Middle frontal gyrus (tissue), 1 donor: ENCODE data around the gene HRH3.

ENCODE experiments used
- DNase-seq: peaks from one replicate; pipeline ENCODE4 v3.0.0-alpha.2; 2015; ENCODE audit warnings: low spot score; ENCODE audit errors: extremely low spot score

The HRH3 gene

DNA sequence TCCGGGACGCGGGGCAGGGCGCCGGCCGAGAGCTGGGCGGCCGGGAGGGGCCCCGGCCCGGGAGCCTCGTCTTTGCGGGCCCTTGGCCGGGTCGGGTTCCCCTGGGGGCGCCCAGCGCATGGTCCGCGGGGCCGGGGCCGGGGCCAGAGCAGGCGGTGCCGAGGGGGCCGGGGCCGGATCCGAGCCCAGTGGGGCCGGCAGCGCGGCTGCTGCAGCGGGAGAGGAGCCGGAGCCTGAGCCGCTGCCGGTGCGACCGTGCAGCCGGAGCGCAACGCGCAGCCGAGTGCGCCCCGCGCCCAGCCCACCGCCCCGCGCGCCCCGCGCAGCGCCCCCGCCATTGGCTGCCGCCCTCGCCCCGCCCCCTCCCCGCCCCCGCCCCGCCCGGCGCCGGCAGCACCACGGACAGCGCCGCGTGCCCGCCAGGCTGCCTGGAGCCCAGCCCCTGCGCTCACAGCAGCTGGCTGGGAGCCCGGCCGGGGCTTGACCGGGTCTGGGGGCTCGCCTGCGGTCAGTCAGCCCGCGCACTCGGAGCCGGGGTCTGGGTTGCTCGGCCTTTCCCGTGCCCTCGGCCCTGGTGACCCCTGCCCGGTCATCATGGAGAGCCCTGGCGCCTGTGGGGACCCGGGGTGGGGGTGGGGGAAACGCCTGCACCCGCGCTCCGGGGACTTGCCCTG lies at the start of gene HRH3:
HRH3 (minus strand) TSS at position 287 of the 674 bp plus-strand sequence. CDS start 308 bp downstream, outside the sequence.
- DNase-seq = no peak

DNA sequence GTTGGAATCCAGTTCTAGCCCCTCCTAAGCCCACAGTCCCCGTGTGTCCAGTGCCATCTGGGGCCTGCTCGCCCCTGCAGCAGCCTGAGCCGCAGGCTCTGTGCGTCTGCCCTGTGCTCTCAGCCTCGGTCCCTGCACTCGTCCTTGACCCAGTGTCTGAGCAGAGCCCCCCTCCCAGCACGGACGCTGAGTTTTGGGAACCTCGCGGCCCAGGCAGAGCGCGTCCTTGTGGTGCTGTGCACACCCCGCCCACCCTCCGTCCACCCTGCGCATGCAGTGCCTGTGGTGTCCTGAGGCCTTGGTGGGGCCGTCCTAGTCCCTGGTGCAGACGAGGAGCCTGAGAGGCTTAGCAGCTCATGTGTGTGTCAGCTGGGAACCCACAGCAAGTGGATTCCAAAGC lies 49.8 kb upstream of the HRH3 start:
- no peak for DNase-seq

DNA sequence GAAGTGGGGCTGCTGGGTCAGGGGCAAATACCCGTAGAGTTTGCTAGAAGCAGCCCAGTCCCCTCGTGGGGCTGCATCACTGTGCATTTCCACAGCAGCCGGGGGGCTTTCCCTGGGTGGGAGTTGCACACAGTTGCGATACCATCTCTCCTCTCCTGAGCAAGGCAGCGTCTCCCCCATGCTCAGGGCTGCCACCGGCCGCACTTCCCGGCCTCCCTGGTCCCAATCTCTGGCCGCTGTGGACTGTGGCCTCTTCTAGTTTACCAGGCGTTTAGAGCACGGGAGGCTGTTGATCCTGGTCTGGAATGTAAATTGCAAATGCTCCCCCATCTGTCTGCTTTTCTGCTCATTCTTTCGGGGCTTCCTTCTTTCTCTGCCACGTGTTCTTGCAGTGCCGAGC lies 49.3 kb upstream of the HRH3 start:
- DNase-seq = no peak

DNA sequence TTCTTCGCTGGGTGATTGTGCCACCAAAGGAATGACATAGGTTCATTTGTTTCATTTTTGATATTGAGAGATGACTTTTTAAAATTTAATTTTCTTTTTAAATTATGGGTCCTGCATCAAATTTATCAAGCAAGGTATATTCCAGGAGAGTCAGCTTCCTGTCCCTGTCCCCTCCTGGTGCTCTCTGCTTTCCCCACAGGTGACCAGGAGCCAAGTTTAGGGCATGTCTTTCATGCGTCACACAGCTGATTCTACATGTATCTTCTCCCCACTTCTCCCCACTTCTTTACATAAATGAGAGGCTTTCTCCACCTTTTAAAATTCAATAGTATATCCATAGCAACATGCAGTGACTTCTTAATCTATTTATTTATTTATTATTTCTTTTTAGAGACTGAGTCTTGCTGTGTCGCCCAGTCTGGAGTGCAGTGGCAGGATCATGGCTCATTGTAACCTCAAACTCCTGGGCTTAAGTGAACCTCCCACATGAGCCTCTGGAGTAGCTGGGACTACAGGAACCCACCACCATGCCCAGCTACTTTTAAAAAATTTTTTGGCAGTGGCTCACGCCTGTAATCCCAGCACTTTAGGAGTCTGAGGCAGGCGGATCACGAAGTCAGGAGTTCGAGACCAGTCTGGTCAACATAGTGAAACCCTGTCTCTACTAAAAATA lies 48.3 kb upstream of the HRH3 start:
- DNase-seq = no peak

DNA sequence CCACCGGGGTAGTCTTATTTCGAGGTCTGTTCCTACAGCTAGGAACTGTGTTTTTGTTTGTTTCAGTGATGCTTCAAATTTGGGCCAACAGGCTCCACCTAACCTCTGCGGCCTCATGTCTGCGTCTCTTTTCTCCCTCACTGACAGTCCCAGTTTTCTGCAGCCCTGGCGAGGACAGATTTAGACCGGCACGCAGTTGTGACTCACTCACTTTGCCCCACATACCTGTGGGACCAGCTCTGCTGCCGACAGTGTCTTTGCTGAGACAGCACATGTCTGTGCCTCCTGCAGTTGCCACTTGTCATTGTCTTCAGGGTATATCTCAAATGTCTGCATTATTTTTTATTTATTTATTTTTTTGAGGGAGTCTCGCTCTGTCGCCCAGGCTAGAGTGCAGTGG lies 47.5 kb upstream of the HRH3 start:
- no peak for DNase-seq

DNA sequence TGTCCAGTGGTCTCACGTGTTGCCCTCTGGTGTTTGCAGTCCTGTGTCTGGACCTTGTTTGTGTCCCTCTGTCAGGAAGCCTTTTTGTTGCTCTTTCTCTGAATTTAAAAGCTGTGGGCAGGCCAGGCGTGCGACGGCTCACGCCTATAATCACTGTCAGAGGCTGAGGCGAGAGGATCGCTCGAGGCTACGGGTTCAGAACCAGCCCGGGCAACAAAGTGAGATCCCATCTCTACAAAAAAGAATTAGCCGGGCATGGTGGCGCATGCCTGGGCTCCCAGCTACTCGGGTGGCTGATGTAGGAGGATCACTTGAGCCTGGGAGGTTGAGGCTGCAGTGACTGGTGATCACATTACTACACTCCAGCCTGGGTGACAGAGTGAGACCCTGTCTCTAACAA lies 46.8 kb upstream of the HRH3 start:
- DNase-seq = no peak

DNA sequence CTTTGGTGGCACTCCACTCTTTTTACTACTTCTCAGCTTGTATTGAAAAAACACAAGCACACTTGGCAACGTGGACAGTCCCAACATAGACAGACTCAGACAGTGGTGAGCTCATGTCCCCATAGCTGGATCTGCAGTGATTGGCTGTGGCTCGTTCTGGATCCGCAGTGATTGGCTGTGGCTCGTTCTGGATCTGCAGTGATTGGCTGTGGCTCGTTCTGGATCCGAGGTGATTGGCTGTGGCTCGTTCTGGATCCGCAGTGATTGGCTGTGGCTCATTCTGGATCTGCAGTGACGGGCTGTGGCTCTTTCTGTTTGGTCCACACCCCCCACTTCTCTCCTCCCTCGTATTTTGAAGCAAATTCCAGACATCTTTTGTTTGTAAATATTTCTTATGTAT lies 46.3 kb upstream of the HRH3 start:
- DNase-seq = no peak

DNA sequence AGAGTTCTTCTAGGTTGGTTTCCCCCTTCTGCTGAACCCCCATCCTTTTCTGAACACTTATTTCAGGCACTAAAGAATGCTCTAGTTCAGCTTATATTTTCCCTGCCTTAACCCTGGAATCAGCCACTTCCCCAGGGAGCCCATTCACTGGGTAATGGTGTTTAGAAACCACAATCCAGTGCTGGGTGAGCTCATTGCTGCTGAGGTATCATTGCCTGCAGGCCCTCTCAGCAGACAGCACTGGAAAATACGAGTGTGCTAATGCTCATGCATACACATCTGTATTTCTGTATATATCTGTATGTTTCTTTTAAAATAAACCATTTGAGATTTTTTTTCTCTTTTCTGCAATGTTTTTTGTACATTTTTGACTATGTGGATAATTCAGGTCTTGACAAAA lies 45.3 kb upstream of the HRH3 start:
- DNase-seq = no peak

DNA sequence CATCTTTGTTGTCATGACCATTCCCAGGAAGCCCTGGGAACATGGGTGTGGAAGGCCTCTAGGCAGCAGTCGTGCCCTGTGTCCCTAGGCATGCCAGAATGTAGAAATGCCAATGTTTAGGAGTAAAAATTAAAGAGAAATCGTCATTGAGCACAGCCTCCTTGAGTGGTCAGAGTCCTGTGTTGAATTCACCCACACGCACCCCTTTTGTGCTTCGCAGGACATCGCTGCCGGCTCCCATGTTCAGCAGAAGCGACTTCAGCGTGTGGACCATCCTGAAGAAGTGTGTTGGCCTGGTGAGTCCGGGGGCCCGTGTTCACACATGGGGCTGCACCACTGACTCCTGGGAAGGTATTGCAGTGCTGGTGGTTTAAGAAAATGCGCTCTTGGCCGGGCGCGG lies 43.3 kb upstream of the HRH3 start:
- no peak for DNase-seq

DNA sequence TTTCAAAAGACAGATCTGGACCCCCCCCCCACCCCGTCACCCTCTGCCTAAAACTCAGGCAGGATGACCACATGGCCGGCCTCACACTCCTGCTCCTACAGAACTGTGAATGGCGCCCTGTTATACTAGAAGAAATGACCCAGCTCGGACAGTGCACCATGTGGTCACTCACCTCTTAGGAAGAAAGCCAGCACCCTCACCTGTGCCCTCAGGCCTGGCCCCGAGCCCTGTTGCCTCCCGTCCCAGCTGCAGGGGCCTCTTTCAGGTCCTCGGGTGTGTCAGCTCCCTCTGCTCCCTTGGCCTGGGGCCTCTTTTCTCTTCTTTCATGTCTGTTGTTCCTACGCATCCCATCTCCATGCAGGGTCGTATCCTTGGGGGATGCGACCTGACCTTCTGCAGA lies 42.0 kb upstream of the HRH3 start:
- no peak for DNase-seq

DNA sequence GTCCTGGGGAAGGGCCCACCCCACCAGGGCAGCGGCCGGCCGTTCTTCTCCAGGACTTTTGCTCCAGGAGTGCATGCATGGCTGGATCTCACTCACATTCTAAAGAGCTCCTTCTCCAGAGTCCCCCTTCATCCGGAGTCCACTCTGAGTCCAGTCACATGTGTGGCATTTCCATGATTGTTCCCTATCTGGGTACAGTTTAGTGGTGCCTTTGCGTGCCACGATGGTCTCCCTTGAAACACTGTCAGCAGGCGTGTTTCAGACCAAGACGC lies 39.2 kb upstream of the HRH3 start:
- DNase-seq = no peak

DNA sequence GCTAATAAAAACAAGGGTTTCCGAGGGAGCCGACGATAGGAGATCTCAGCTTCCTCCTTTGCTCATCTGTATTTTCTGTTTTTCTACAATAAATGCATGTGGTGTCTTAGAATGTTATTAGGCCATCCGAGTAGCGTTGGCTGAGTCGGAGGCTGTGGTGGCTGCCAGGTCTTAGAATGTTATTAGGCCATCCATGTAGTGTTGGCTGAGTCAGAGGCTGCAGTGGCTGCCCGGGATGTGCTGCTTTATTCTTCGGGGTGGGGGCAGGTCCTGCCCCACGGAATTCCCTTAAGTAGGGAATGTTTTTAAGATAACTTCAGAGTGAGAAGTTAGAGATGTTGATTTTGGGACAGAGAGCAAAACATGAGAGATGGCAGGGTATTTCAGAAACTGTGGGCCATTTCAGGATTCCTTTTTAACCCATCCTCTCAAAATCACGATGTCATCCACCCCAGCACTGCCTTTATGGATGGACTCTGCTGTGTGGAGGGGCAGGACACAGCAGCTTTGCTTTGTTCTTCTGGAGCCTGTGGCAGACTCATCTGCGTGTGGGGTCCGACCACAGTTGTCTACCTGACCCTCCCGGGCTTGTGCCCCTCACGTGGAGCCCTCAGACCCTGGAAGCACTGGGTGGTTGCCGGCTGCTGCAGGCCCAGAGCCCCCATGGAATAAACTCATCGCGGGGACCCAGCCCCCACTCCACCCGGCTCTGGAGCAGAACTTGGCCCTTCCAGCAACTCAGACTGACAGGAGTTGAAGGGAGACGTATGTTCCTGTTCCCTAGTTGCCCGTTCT lies 38.6 kb upstream of the HRH3 start:
- no peak for DNase-seq

DNA sequence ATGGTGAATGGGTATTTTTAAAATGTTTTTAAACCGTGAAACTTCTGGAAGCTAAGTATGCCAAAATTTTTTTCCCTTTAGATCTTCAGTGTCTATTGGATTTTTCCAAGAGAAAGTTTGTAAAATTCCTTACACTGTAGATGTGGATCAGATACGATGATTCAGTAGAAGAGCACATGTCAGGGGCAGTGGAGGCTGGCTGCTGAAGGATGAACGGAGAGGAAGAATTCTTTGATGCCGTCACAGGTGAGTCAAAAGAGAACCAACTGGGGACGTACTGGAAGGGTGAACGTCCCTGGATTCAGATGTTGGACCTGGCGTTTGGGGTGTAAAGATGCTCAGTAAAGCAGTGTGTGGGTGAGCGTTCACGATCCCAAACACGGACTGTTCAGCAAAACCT lies 35.9 kb upstream of the HRH3 start:
- DNase-seq = no peak

DNA sequence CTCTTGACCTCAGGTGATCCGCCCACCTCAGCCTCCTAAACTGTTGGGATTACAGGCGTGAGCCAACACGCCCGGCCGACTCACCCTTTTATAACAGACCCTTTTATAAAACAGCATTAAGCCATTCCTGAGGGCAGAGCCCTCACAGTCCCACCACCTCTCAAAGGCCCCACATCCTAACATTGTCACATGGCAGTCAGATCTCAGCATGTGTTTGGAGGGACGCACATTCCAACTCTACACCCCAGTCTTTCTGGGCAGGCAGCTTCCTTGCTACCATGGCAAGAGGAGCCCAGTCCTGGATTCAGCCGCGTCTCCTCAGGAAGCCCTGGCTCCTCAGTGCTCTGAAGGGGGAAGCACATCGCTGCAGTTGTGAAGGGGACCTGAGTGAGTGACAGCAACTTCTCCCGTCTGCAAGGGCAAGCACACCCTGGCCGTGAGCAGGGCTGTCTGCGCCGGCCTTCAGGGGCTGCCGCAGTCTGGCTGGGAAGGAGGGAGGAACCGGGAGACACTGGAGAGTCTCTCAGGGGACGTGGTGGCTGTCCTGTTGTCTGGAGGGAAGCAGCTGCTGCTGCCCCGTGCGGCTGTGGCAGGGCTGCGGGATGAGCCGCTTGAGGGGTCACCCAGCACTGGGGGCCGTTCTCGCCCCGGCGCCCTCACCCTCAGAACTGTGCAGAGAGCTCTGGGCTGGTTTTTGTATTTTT lies 34.1 kb upstream of the HRH3 start:
- no peak for DNase-seq

DNA sequence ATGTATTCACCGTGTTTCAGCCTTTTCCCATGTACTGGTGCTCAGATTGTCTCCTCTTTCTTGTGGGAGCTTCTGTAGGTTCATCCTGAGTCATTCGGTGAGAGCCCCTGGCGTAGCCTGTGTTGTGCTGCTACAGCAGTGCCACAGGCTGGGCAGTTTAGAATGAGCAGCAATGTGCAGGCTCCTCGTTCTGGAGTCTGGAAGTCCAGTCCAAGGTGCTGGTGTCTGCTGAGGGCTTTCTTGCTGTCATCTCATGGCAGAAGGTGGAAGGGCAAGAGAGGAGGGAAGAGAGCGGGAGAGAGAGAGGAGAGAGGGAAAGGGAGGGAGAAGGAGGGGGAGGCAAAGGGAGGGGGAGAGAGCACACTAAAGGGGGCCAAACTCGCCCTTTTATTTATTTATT lies 33.3 kb upstream of the HRH3 start:
- DNase-seq = no peak

DNA sequence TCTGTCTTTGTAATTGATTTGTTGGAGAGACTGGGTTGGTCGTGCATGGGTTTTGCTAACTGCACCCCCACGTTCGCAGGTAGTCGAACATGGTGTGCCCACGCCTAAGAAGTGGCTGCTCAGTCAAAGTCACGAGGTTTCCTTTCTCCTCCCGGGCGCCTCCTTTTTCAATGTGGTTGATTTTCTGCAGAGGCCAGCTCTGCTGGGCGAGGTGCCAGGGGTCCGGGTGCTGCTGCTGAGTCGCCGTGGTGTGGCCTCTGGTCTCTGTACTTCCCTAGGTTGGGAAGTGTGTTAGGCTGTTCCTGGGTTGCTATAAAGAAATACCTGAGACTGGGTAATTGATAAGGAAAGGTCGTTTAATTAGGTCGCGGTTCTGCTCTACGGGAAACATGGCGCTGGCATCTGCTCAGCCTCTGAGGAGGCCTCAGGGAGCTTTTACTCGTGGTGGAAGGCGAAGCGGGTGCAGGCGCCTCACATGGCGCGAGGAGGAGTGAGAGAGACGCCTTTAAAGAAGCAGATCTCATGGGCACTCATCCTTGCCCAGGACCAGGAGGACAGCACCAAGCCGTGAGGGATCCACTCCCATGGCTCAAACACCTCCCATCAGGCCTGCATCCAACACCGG lies 32.4 kb upstream of the HRH3 start:
- no peak for DNase-seq

DNA sequence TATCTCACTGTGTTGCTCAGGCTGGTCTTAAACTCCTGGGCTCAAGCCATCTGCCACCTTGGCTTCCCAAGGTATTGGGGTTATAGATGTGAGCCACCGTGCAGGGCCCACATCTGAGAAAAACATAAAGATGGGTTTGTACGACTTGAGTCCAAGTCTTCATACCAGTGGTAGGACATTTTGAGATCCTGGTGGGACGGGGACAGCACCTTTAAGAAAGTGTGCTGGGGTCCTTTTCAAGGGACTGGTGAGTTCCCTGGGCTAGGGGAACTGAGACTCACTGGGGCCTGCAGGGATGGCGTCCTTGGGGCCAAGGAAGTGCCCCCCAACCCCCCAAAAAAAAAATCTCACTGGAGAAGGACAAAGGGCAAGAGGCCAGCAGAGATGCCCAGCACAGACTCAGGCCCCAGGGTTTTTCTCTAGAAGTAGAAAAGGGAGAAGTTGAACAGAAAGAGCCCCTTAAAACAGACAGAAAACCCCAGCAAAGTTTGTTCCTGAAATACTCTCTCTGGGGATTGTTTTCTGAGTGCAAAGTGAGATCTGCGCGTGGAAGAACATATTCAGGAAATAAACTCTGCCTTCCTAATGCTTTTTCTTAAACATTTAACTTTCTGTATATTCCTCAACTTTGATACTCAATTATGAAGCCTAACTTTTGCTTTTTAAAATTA lies 28.9 kb upstream of the HRH3 start:
- no peak for DNase-seq

DNA sequence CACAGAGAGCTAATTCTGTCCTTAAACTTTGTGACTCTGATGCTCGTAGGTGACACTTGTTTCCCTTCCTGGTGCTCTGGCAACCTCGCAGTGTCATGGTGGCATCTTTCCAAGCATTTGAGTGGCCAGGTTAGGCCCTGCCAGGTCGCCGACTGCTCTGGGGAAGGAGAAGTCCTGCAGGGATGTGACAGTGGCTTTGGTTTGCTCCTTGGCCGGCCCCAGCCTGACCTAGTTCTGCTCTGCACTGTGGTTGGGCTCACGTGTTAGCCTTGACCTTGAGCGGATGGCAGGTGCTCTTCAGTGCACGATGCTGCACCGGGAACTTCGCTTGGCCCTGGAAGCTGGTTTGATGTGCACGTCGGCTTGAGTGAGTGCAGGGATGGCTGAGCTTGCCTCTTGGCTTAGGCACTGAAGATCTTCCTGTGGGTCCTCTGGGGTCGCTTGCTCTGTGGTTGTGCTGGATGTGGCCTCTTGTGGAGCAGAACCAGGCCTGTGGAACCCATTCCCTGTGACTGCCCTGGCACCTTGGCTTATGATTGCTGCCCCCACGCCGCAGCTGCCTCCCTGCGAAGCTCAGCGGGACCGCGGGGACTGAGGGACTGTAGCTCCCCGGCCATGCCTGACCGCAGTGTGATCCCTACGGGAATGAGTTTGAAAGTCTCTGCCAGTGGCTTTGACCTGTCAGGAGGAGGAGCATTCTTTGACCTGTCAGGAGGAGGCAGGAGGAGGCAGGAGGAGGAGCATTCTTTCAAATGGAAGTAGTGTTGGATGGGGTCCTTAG lies 27.0 kb upstream of the HRH3 start:
- no peak for DNase-seq

DNA sequence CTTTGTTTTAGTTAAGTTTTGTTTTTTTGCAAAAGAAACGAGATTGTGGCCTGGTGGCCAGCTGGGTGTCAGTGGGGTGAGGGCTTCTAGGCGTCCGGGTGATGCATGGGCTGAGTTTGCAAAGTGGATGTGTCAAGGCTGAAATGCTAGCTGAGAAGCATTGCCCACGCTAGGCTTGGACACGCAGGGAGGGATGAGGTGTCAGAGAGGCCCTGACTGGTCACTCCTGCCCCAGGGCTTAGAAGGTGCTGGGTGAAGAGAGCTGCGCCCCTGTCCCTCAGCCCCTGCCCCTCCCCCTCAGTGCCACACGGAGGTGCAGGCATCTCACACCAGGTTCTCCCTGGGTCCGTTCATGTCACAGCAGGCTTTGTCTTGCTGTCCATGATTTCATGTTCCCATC lies 26.4 kb upstream of the HRH3 start:
- DNase-seq = no peak

DNA sequence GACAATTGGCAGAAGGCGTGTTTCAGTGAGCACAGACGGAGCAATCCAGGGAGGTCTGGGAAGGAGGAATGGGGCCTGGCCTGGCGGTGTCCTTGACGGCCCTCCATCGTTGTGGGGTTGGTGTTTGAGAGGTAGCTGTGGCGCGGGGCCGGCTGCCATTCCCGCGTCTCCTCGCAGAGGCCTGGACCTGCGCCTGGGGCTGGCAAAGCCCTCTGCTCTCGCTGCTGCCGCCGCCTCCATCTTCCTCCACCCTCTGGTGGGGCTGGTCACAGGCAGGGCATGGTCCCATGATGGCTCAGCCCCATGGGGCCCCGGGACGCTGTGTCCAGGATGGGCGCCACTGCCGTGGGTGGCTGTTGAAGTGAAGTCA lies 25.8 kb upstream of the HRH3 start:
- no peak for DNase-seq
